Endothelial cell of umbilical vein (primary cell): ENCODE measurements around the gene YAE1. TPM values are rescaled to one million over a fixed set of nuclear protein-coding genes. Genes with fewer than 3 reads are reported as not detected.

Source experiments
- BruUV-seq: library from RNA; stranded (reverse); fragments of 400-500 nt; replicated peaks from 2 replicates; lab custom pipeline; 2021; lab: Mats Ljungman, UMichigan
- CTCF ChIA-PET: fragments of 300-600, 350-600 bp; sonication (Branson Sonifier 250); formaldehyde crosslinking; loops from one replicate; lab custom pipeline; 2021; ENCODE audit warnings: antibody characterized with exemption, inconsistent platforms; lab: Charles Lee
- POLR2A ChIA-PET: fragments of 300-600, 350-600 bp; sonication (Branson Sonifier 250); formaldehyde crosslinking; loops from one replicate; lab custom pipeline; 2021; ENCODE audit warnings: antibody characterized with exemption, inconsistent platforms; lab: Charles Lee
- DNase-seq: peaks from one replicate; pipeline ENCODE4 v3.0.0-alpha.2; 2011; ENCODE audit warnings: low read depth, low spot score
- FAIRE-seq: peaks from 2 replicates; lab custom pipeline; 2011; peaks lifted over from hg19 to GRCh38; lab: Jason Lieb, UNC
- H2AFZ ChIP-seq: 2 replicates; pipeline ENCODE4 v1.6.0; 2012; ENCODE audit warnings: low read depth, low read length, control low read depth, inconsistent platforms
- H3K27ac ChIP-seq: 2 replicates; pipeline ENCODE4 v1.5.1; 2011; ENCODE audit warnings: low read depth, mild to moderate bottlenecking, control low read depth, low read length, moderate library complexity; ENCODE audit not compliant: insufficient read depth
- H3K27me3 ChIP-seq, 2 experiments: 2 replicates each; pipeline versions ENCODE4 v1.6.0 to v1.6.1; 2011; ENCODE audit warnings: low read length in 2 of 2, mixed read lengths in 1 of 2; ENCODE audit not compliant: control insufficient read depth in 2 of 2, insufficient read depth in 2 of 2
- H3K36me3 ChIP-seq, 2 experiments: 2 replicates in 1 of 2; 3 replicates in 1 of 2; pipeline ENCODE4 v1.5.1; 2011; ENCODE audit warnings: low read length in 2 of 2, mild to moderate bottlenecking in 1 of 2, moderate library complexity in 1 of 2; ENCODE audit not compliant: control insufficient read depth in 2 of 2, insufficient read depth in 2 of 2; ENCODE audit errors: extremely low read depth in 1 of 2
- H3K4me1 ChIP-seq: 3 replicates; pipeline ENCODE4 v1.5.1; 2011; ENCODE audit warnings: mild to moderate bottlenecking, low read length; ENCODE audit not compliant: control insufficient read depth, insufficient read depth; ENCODE audit errors: extremely low read depth
- H3K4me2 ChIP-seq: 2 replicates; pipeline ENCODE4 v1.6.1; 2011; ENCODE audit warnings: low read length, control low read depth, mixed read lengths; ENCODE audit not compliant: insufficient read depth
- H3K4me3 ChIP-seq, 3 experiments: fragments of 200-600 bp in 1 of 3; sonication (generic), shearing (Covaris generic) in 1 of 3; replicated peaks in 1 of 3; 2 replicates each; pipeline ENCODE4 v1.5.1; 2011 to 2016; ENCODE audit warnings: control low read depth in 3 of 3, low read length in 3 of 3, mild to moderate bottlenecking in 2 of 3, inconsistent platforms in 1 of 3, low read depth in 1 of 3, moderate library complexity in 1 of 3; ENCODE audit not compliant: insufficient read depth in 1 of 3
- H3K79me2 ChIP-seq: 2 replicates; pipeline ENCODE4 v1.6.0; 2012; ENCODE audit warnings: low read length, inconsistent platforms; ENCODE audit not compliant: control insufficient read depth, insufficient read depth
- H3K9ac ChIP-seq: replicated peaks from 2 replicates; pipeline ENCODE3; 2011; ENCODE audit warnings: low read length, control low read depth; ENCODE audit not compliant: insufficient read depth; ENCODE audit errors: extremely low read depth
- H3K9me1 ChIP-seq: replicated peaks from 3 replicates; pipeline ENCODE4 v1.6.0; 2011; ENCODE audit warnings: mild to moderate bottlenecking, low read length; ENCODE audit not compliant: control insufficient read depth, insufficient read depth; ENCODE audit errors: extremely low read depth
- H3K9me3 ChIP-seq: replicated peaks from 2 replicates; pipeline ENCODE4 v1.5.1; 2012; ENCODE audit warnings: low read length, inconsistent platforms; ENCODE audit not compliant: control insufficient read depth, insufficient read depth
- H4K20me1 ChIP-seq: replicated peaks from 2 replicates; pipeline ENCODE3; 2011; ENCODE audit warnings: mild to moderate bottlenecking, low read length; ENCODE audit not compliant: control insufficient read depth, insufficient read depth; ENCODE audit errors: extremely low read depth
- EZH2 ChIP-seq: IDR thresholded peaks from 2 replicates; pipeline ENCODE4 v1.6.1; 2012; ENCODE audit warnings: borderline replicate concordance, low read depth, mild to moderate bottlenecking, moderate library complexity, low read length, inconsistent platforms; ENCODE audit not compliant: severe bottlenecking
- FOS ChIP-seq: IDR thresholded peaks from 2 replicates; pipeline ENCODE4 v1.6.1; 2011; ENCODE audit warnings: mild to moderate bottlenecking, low read length, moderate library complexity, borderline replicate concordance; ENCODE audit not compliant: insufficient read depth
- GATA2 ChIP-seq: IDR thresholded peaks from 2 replicates; pipeline ENCODE4 v1.7.0; 2011; ENCODE audit warnings: low read depth, mild to moderate bottlenecking, moderate library complexity, mixed read lengths, low read length; ENCODE audit not compliant: insufficient read length, insufficient read depth
- JUN ChIP-seq: IDR thresholded peaks from 2 replicates; pipeline ENCODE4 v1.6.1; 2011; ENCODE audit warnings: borderline replicate concordance, low read depth; ENCODE audit not compliant: insufficient read length, insufficient read depth
- MYC ChIP-seq: IDR thresholded peaks from one replicate; pipeline ENCODE4 v1.6.1; 2011; ENCODE audit warnings: mild to moderate bottlenecking, low read depth, low read length
- POLR2A ChIP-seq: IDR thresholded peaks from 2 replicates; pipeline ENCODE4 v1.6.1; 2012; ENCODE audit warnings: low read depth, mild to moderate bottlenecking, control low read depth, low read length
- POLR2AphosphoS5 ChIP-seq: IDR thresholded peaks from 2 replicates; pipeline ENCODE4 v1.6.1; 2012; ENCODE audit warnings: low read depth, mild to moderate bottlenecking, control low read depth, low read length, moderate library complexity; ENCODE audit not compliant: insufficient read depth
- dilution Hi-C: fragments of 300-500 bp; cut with MboI; formaldehyde crosslinking; loops from one replicate; pipeline ENCODE4 v1.15.0; 2019; ENCODE audit warnings: low sequenced_read_pairs; ENCODE audit not compliant: extremely low pct_ligation_motif_present
- intact Hi-C: fragments of 100-400 bp; cut with micrococcal nuclease; formaldehyde crosslinking; loops from one replicate; pipeline ENCODE4 v1.10.0; 2022
- polyA plus RNA-seq, 4 experiments: library from polyadenylated mRNA; depleted of rRNA in 3 of 4; stranded (reverse) in 3 of 4; unstranded in 1 of 4; fragments of >200 nt; gene quantifications; 2 replicates each; pipeline versions ENCODE4 v1.2.1 to v1.2.3, GENCODE V29; 2011 to 2012; ENCODE audit warnings: missing spikeins in 1 of 4
- total RNA-seq: library from RNA; stranded (reverse); gene quantifications from 2 replicates; pipeline ENCODE4 v1.2.3, GENCODE V29; 2021
- TF ChIP-seq, protein P1 (sequence below), 2 donors: IDR thresholded peaks; 1 replicate in 1 of 2; 2 replicates in 1 of 2; pipeline ENCODE4 v1.5.1; 2011; ENCODE audit warnings: low read length in 2 of 2, mild to moderate bottlenecking in 2 of 2, moderate library complexity in 2 of 2, control low read depth in 1 of 2, inconsistent platforms in 1 of 2, low read depth in 1 of 2; ENCODE audit not compliant: insufficient read depth in 1 of 2; ENCODE audit errors: extremely low read depth in 1 of 2
- TF ChIP-seq, protein P2 (sequence below): IDR thresholded peaks from 2 replicates; pipeline ENCODE4 v1.6.1; 2011; ENCODE audit not compliant: insufficient read depth, insufficient read length

YAE1 gene
- total and polyA plus RNA-seq, 2 donors (not counting 3 experiments of a cell fraction or from before 2014, with no cell fraction given) = 13.3 to 20.7 TPM

DNA sequence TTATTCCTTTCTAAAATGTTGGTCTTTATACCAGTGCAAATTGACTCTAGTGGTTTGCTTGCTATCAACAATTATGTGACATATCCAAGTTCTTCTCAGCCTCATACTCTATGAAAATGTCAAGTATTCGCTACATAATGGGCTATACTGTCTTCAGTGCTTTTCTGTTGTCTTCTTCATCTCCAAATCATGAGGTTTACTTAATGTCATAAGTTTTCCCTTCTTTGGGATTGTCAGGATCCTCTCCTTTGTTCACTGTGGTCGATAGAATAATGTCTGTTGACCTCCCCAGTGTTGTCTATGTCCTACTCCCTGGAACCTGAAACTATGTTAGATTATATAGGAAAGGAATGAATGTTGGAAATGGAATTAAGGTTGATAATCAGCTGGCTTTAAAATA, 40.7 kb downstream of the YAE1 start:
- no peak overlapping the region for H3K4me2 ChIP-seq
- no peaks in the 10 kb centered on the region for H3K9me1 ChIP-seq
- TF ChIP-seq FOS (no peak), GATA2 (peak; percentile 34)
- H3K27ac ChIP-seq = peak overlapping the region; percentile 99
- H3K4me3 ChIP-seq = no peak overlapping the region
- H3K79me2 ChIP-seq = no peaks in the 10 kb centered on the region
- dilution Hi-C loops = no loop called here
- intact Hi-C loops = loop anchor here (5.0 kb wide), 1 partner anchor 340 kb away; no protein-coding TSS in a partner anchor
- H3K4me1 ChIP-seq = peaks cover 69% of the 10 kb centered on the region
- H3K9me3 ChIP-seq = no peaks in the 10 kb centered on the region
- CTCF ChIA-PET = interaction anchor here (1.4 to 4.8 kb wide), 2 partner anchors 13 to 27 kb away, joined by 4 to 25 read pairs; no protein-coding TSS in a partner anchor
- no peaks in the 10 kb centered on the region for H3K27me3 ChIP-seq
- H3K9ac ChIP-seq = no peak overlapping the region
- H3K36me3 ChIP-seq = no peaks in the 10 kb centered on the region
- no peak for FAIRE-seq
- no TSS peak for BruUV-seq
- no peaks in the 10 kb centered on the region for H4K20me1 ChIP-seq
- POLR2A ChIA-PET = no interaction called here
- DNase-seq = no peak
- no peak overlapping the region for H2AFZ ChIP-seq

DNA sequence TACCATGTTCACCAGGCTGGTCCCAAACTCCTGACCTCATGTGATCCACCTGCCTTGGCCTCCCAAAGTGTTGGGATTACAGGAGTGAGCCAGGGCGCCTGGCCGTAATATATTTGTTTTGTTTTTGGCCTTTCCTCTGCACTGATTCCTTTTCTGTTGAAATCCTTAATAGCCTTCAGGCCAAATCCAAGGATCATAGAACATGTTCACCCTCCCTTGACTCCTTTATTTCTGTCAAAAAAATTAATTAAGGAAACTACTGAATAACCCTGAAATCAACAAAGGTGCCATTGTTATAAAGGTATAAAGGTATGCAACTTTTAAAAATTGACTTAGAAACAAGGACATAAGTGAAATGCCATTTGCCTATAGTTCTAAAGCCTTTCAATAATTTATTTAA, 41.7 kb downstream of the YAE1 start:
- BruUV-seq = no TSS peak
- H3K27me3 ChIP-seq = no peaks in the 10 kb centered on the region
- no peaks in the 10 kb centered on the region for H3K9me3 ChIP-seq
- intact Hi-C loops (loop anchor here (2.0 to 5.0 kb wide), 3 partner anchors 27 to 339 kb away; no protein-coding TSS in a partner anchor), dilution Hi-C loops (no loop called here)
- peak overlapping the region; percentile 99 for H3K27ac ChIP-seq
- FAIRE-seq (no peak), DNase-seq (no peak)
- CTCF ChIA-PET = interaction anchor here (1.0 to 10.5 kb wide), 3 partner anchors 18 to 27 kb away, joined by 6 to 134 read pairs (median 6); no protein-coding TSS in a partner anchor
- POLR2A ChIA-PET = interaction anchor here (1.0 to 2.6 kb wide), 3 partner anchors 13 to 102 kb away, joined by 3 to 15 read pairs (median 6); partner anchors contain the start of gene RALA
- no peaks in the 10 kb centered on the region for H3K36me3 ChIP-seq
- H3K9me1 ChIP-seq = no peaks in the 10 kb centered on the region
- TF ChIP-seq, protein P1, sequence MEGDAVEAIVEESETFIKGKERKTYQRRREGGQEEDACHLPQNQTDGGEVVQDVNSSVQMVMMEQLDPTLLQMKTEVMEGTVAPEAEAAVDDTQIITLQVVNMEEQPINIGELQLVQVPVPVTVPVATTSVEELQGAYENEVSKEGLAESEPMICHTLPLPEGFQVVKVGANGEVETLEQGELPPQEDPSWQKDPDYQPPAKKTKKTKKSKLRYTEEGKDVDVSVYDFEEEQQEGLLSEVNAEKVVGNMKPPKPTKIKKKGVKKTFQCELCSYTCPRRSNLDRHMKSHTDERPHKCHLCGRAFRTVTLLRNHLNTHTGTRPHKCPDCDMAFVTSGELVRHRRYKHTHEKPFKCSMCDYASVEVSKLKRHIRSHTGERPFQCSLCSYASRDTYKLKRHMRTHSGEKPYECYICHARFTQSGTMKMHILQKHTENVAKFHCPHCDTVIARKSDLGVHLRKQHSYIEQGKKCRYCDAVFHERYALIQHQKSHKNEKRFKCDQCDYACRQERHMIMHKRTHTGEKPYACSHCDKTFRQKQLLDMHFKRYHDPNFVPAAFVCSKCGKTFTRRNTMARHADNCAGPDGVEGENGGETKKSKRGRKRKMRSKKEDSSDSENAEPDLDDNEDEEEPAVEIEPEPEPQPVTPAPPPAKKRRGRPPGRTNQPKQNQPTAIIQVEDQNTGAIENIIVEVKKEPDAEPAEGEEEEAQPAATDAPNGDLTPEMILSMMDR (IDR thresholded peaks at IDR 0.05; ENCODE audit: extremely low read depth in 1 of 2, insufficient read depth in 1 of 2, low read depth in 1 of 2, low read length in 2 of 2) = no peak
- TF ChIP-seq, protein P2, sequence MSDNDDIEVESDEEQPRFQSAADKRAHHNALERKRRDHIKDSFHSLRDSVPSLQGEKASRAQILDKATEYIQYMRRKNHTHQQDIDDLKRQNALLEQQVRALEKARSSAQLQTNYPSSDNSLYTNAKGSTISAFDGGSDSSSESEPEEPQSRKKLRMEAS = no peak
- no peak for TF ChIP-seq JUN
- no peak for TF ChIP-seq FOS
- no peak for TF ChIP-seq POLR2AphosphoS5
- TF ChIP-seq GATA2 = no peak
- TF ChIP-seq MYC = no peak
- no peak for TF ChIP-seq POLR2A
- no peak for TF ChIP-seq EZH2
- no peak overlapping the region for H2AFZ ChIP-seq
- peak overlapping the region; percentile 92 for H3K9ac ChIP-seq
- no peak overlapping the region for H3K4me3 ChIP-seq
- peaks cover 71% of the 10 kb centered on the region for H3K4me1 ChIP-seq
- H3K79me2 ChIP-seq = no peaks in the 10 kb centered on the region
- H3K4me2 ChIP-seq = peak overlapping the region; percentile 83
- H4K20me1 ChIP-seq = no peaks in the 10 kb centered on the region
